HCT116 (cell line): Measurements from ENCODE around the gene TBC1D23. TPM values are rescaled to one million over a fixed set of nuclear protein-coding genes. Genes with fewer than 3 reads are reported as not detected.

Source experiments
- ATAC-seq: fragments of 200-7000 bp; cut with Tn5 transposase; 2 replicates; pipeline ENCODE4 v1.9.1; 2020; ENCODE audit warnings: mild to moderate bottlenecking, moderate library complexity
- BruUV-seq: library from RNA; stranded (reverse); fragments of 400-500 nt; replicated peaks from 2 replicates; lab custom pipeline; 2021; lab: Mats Ljungman, UMichigan
- CTCF ChIA-PET: fragments of 300-600 bp; sonication (Branson Sonifier 250); formaldehyde crosslinking; loops from one replicate; lab custom pipeline; 2021; ENCODE audit warnings: antibody characterized with exemption; lab: Charles Lee
- POLR2A ChIA-PET: fragments of 300-600, 350-600 bp; sonication (Branson Sonifier 250); formaldehyde crosslinking; loops from one replicate; lab custom pipeline; 2021; ENCODE audit warnings: antibody characterized with exemption; lab: Charles Lee
- RAD21 ChIA-PET, 2 experiments: fragments of 300-600 bp; sonication (Branson Sonifier 250); formaldehyde crosslinking; loops; one replicate each; lab custom pipeline; 2023; ENCODE audit warnings: low total read pairs in 2 of 2; ENCODE audit not compliant: uncharacterized antibody in 2 of 2, unreplicated experiment in 2 of 2, low non-redundant PET in 1 of 2; lab: Charles Lee
- DNase-seq: peaks from one replicate; pipeline ENCODE4 v3.0.0-alpha.2; 2010; ENCODE audit warnings: low read depth, low spot score
- H2AFZ ChIP-seq: fragments of 200-600 bp; shearing (Covaris generic), sonication (generic); 2 replicates; pipeline ENCODE4 v1.6.1; 2017; ENCODE audit warnings: low read depth, mixed run types, mixed read lengths, antibody characterized with exemption, low read length; ENCODE audit not compliant: poor library complexity, severe bottlenecking
- H3K27ac ChIP-seq: 2 replicates; pipeline ENCODE4 v1.5.1; 2012; ENCODE audit warnings: low read depth, low read length
- H3K27me3 ChIP-seq: fragments of 200-600 bp; sonication (generic); 2 replicates; pipeline ENCODE4 v1.6.1; 2016; ENCODE audit warnings: mixed run types, low read length, mixed read lengths; ENCODE audit not compliant: insufficient read depth
- H3K36me3 ChIP-seq, 2 experiments: fragments of 200-500 bp in 1 of 2; fragments of 200-600 bp in 1 of 2; sonication (Bioruptor generic) in 1 of 2; sonication (generic) in 1 of 2; 2 replicates each; pipeline versions ENCODE4 v1.5.1 to v1.6.1; 2014 to 2016; ENCODE audit warnings: low read length in 2 of 2, inconsistent platforms in 1 of 2, mixed read lengths in 1 of 2, mixed run types in 1 of 2; ENCODE audit not compliant: insufficient read depth in 2 of 2, control insufficient read depth in 1 of 2
- H3K4me1 ChIP-seq, 2 experiments: fragments of 200-600 bp in 1 of 2; sonication (generic) in 1 of 2; 2 replicates each; pipeline versions ENCODE4 v1.5.1 to v1.6.1; 2012 to 2017; ENCODE audit warnings: low read length in 2 of 2, inconsistent platforms in 1 of 2, mild to moderate bottlenecking in 1 of 2, mixed read lengths in 1 of 2, mixed run types in 1 of 2, moderate library complexity in 1 of 2; ENCODE audit not compliant: insufficient read depth in 2 of 2, control insufficient read depth in 1 of 2
- H3K4me2 ChIP-seq: fragments of 200-600 bp; sonication (generic); 2 replicates; pipeline ENCODE4 v1.6.1; 2017; ENCODE audit warnings: mixed run types, low read length, mixed read lengths
- H3K4me3 ChIP-seq, 2 experiments: fragments of 200-600 bp in 1 of 2; sonication (generic) in 1 of 2; replicated peaks in 1 of 2; 2 replicates each; pipeline ENCODE4 v1.5.1; 2011 to 2016; ENCODE audit warnings: low read length in 2 of 2, control low read depth in 1 of 2, low read depth in 1 of 2, mild to moderate bottlenecking in 1 of 2, mixed read lengths in 1 of 2, mixed run types in 1 of 2
- H3K79me2 ChIP-seq: fragments of 200-600 bp; sonication (generic); 2 replicates; pipeline ENCODE4 v1.6.1; 2017; ENCODE audit warnings: mild to moderate bottlenecking, mixed run types, low read length, moderate library complexity, mixed read lengths; ENCODE audit not compliant: insufficient read depth
- H3K9ac ChIP-seq: fragments of 200-600 bp; sonication (generic); 2 replicates; pipeline ENCODE4 v1.6.1; 2016; ENCODE audit warnings: low read length, mixed read lengths
- H3K9me2 ChIP-seq: fragments of 200-600 bp; sonication (generic), shearing (Covaris generic); 2 replicates; pipeline ENCODE4 v1.6.1; 2017; ENCODE audit warnings: mixed run types, mild to moderate bottlenecking, moderate library complexity; ENCODE audit not compliant: insufficient read depth
- H3K9me3 ChIP-seq, 2 experiments: fragments of 200-500 bp in 1 of 2; fragments of 200-600 bp in 1 of 2; sonication (Bioruptor generic) in 1 of 2; sonication (generic) in 1 of 2; 2 replicates each; pipeline ENCODE4 v1.6.1; 2014 to 2017; ENCODE audit warnings: low read length in 2 of 2, mixed read lengths in 2 of 2, inconsistent platforms in 1 of 2, low read depth in 1 of 2, mild to moderate bottlenecking in 1 of 2, mixed run types in 1 of 2, moderate library complexity in 1 of 2; ENCODE audit not compliant: control insufficient read depth in 1 of 2, insufficient read depth in 1 of 2
- H4K20me1 ChIP-seq: fragments of 200-600 bp; sonication (generic), shearing (Covaris generic); 2 replicates; pipeline ENCODE4 v1.6.1; 2017; ENCODE audit warnings: mixed run types, mild to moderate bottlenecking, moderate library complexity; ENCODE audit not compliant: insufficient read depth
- CEBPB ChIP-seq: IDR thresholded peaks from 2 replicates; pipeline ENCODE4 v1.6.1; 2012; ENCODE audit warnings: low read depth
- ELF1 ChIP-seq: IDR thresholded peaks from 2 replicates; pipeline ENCODE4 v1.6.1; 2012; ENCODE audit warnings: low read depth, borderline replicate concordance
- EZH2 ChIP-seq: fragments of 200-600 bp; sonication (generic); IDR thresholded peaks from 2 replicates; pipeline ENCODE4 v1.6.1; 2017; ENCODE audit warnings: antibody characterized with exemption, mixed run types
- FOSL1 ChIP-seq: IDR thresholded peaks from 2 replicates; pipeline ENCODE4 v1.6.1; 2012; ENCODE audit warnings: low read depth
- JUND ChIP-seq: IDR thresholded peaks from 2 replicates; pipeline ENCODE4 v1.6.1; 2012
- POLR2A ChIP-seq: IDR thresholded peaks from 2 replicates; pipeline ENCODE4 v1.7.0; 2011; ENCODE audit warnings: borderline replicate concordance; ENCODE audit not compliant: insufficient read depth, insufficient read length; ENCODE audit errors: extremely low read depth
- RAD21 ChIP-seq: IDR thresholded peaks from 2 replicates; pipeline ENCODE4 v1.6.1; 2012; ENCODE audit warnings: low read depth, mild to moderate bottlenecking
- REST ChIP-seq: IDR thresholded peaks from 2 replicates; pipeline ENCODE4 v1.6.1; 2012; ENCODE audit warnings: low read depth
- SIN3A ChIP-seq: IDR thresholded peaks from 2 replicates; pipeline ENCODE4 v1.6.1; 2012; ENCODE audit warnings: low read depth
- SP1 ChIP-seq: IDR thresholded peaks from 2 replicates; pipeline ENCODE4 v1.6.1; 2012; ENCODE audit warnings: low read depth
- SRF ChIP-seq: IDR thresholded peaks from 2 replicates; pipeline ENCODE4 v1.6.1; 2012; ENCODE audit warnings: low read depth
- TCF7L2 ChIP-seq: IDR thresholded peaks from 2 replicates; pipeline ENCODE4 v1.7.0; 2011; ENCODE audit warnings: borderline replicate concordance, inconsistent platforms; ENCODE audit not compliant: insufficient read depth, insufficient read length; ENCODE audit errors: extremely low read depth
- ZFX ChIP-seq: fragments of 450-650 bp; IDR thresholded peaks from 2 replicates; pipeline ENCODE4 v1.6.1; 2017
- ZNF274 ChIP-seq: fragments of 200-500 bp; sonication (Bioruptor generic); IDR thresholded peaks from 2 replicates; pipeline ENCODE4 v1.6.1; 2014; ENCODE audit warnings: mild to moderate bottlenecking, low read depth, low read length, inconsistent platforms
- intact Hi-C: fragments of 100-400 bp; cut with micrococcal nuclease; formaldehyde crosslinking; loops from 2 replicates; pipeline ENCODE4 v1.10.0; 2022
- total RNA-seq: library from RNA; stranded (reverse); gene quantifications from one replicate; pipeline ENCODE4 v1.2.1, GENCODE V29; 2021; ENCODE audit not compliant: unreplicated experiment
- TF ChIP-seq, protein P1 (sequence below): IDR thresholded peaks from 2 replicates; pipeline ENCODE4 v1.6.1; 2012
- TF ChIP-seq, protein P2 (sequence below), 3 experiments: fragments of 200-600 bp in 1 of 3; sonication (generic) in 1 of 3; IDR thresholded peaks in 2 of 3; conservative IDR thresholded peaks in 1 of 3; 2 replicates each; pipeline ENCODE4 v1.5.1; 2012 to 2017; ENCODE audit warnings: low read depth in 2 of 3, low read length in 2 of 3, antibody characterized with exemption in 1 of 3, borderline replicate concordance in 1 of 3, control low read depth in 1 of 3, mild to moderate bottlenecking in 1 of 3, mixed read lengths in 1 of 3, mixed run types in 1 of 3, moderate library complexity in 1 of 3; ENCODE audit not compliant: insufficient read depth in 1 of 3

The TBC1D23 gene
- total RNA-seq, 1 experiment from 2014 or later = 21.9 TPM

GRCh38 chr3:100366424-100366823 is 105.6 kb downstream of the TBC1D23 start:
- Histone ChIP-seq H3K9me2 (no peaks in the 10 kb centered on the region), H3K9me3 (no peaks in the 10 kb centered on the region), H3K27ac (no peak overlapping the region), H3K36me3 (peaks cover 19 to 38% of the 10 kb centered on the region in 2 experiments; a peak in 3 of 4 replicates), H3K79me2 (no peaks in the 10 kb centered on the region), H2AFZ (no peak overlapping the region), H3K4me3 (no peak overlapping the region), H3K4me1 (no peaks in the 10 kb centered on the region), H3K27me3 (no peaks in the 10 kb centered on the region), H3K4me2 (no peak overlapping the region), H4K20me1 (no peaks in the 10 kb centered on the region), H3K9ac (no peak overlapping the region)
- ChIA-PET RAD21 (interaction anchor here in 1 of 2 experiments (0.6 kb wide), 1 partner anchor 439 kb away, joined by 3 read pairs; no protein-coding TSS in a partner anchor), POLR2A (no interaction called here), CTCF (no interaction called here)
- DNase-seq = no peak
- intact Hi-C loops = no loop called here
- ATAC-seq = no peak
- TF ChIP-seq REST (no peak), SP1 (no peak), ZFX (no peak), ELF1 (no peak), SIN3A (no peak), SRF (no peak), JUND (no peak), ZNF274 (no peak), POLR2A (no peak), FOSL1 (no peak), RAD21 (no peak), EZH2 (no peak), TCF7L2 (no peak), CEBPB (no peak)
- TF ChIP-seq, protein P1, sequence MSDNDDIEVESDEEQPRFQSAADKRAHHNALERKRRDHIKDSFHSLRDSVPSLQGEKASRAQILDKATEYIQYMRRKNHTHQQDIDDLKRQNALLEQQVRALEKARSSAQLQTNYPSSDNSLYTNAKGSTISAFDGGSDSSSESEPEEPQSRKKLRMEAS = no peak
- TF ChIP-seq, protein P2, sequence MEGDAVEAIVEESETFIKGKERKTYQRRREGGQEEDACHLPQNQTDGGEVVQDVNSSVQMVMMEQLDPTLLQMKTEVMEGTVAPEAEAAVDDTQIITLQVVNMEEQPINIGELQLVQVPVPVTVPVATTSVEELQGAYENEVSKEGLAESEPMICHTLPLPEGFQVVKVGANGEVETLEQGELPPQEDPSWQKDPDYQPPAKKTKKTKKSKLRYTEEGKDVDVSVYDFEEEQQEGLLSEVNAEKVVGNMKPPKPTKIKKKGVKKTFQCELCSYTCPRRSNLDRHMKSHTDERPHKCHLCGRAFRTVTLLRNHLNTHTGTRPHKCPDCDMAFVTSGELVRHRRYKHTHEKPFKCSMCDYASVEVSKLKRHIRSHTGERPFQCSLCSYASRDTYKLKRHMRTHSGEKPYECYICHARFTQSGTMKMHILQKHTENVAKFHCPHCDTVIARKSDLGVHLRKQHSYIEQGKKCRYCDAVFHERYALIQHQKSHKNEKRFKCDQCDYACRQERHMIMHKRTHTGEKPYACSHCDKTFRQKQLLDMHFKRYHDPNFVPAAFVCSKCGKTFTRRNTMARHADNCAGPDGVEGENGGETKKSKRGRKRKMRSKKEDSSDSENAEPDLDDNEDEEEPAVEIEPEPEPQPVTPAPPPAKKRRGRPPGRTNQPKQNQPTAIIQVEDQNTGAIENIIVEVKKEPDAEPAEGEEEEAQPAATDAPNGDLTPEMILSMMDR (IDR thresholded peaks at IDR 0.05 in 2 of 3, conservative IDR thresholded peaks at IDR 0.05 in 1 of 3; ENCODE audit: borderline replicate concordance in 1 of 3, insufficient read depth in 1 of 3, low read depth in 2 of 3, low read length in 2 of 3) = no peak
- no TSS peak for BruUV-seq
